HG03060 (cell line): Measurements from ENCODE around the gene AAK1.
"Not testable (repeated sequence)": the region's sequence is repeated elsewhere in the genome, so short reads cannot be mapped to it uniquely, and the experiment has no call there.

Experiments used
- ATAC-seq: cut with Tn5 transposase; IDR thresholded peaks from one replicate; pipeline ENCODE4 v1.9.1; 2021; ENCODE audit warnings: low read depth, moderate number of reproducible peaks; ENCODE audit not compliant: unreplicated experiment

Gene AAK1

DNA sequence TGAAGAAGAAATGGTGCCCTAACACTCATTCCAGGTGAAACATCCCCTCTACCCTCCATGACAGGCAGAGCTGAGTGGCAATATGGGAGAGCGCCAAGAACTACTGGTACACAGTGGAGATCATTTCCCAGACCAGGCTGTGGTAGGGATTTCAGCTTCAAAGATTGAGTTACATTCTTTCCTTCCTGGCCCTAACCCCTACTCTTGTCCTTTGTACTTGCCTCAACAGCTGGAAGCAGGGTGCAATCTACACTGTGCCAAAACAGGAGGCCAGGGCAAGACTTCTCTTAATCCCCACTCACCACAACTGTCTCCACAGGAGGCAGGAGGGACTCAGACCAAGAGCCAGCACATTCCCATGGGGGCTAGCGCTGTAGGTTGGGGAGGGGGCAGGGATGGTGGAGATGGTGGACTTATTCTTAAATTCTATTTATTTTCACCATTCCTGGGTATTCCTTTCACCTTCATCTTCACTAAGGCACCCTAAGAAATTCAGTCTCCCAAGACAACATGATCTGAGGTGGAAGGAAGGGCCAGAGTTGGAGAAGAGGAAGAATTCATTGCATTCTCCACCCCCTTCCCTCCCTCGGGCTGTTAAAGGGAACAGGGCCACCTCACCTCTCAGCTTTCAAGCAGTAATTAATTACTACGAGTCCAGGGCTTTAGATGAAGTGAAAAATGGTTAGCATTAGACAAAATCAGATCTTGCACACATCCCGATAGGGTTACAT lies 65.9 kb downstream of the AAK1 start:
- ATAC-seq: no peak

DNA sequence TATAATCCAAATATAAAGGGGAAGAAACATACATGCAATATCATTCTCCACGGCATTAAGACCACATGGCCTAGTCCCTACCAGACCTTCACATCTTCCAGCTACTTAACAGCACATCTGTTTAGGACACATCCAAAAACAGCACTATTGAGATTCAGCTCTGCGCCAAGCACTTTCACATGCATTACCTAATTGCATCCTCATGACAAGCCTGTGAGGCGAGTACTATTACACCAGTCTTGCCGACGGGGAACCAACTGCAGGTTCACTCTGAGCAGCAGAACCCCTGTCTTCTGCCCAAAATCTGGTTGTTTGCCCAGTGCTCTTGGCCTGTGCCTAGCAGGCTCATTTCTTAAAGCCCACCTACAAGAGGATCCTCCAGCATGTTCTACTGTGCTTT lies 66.7 kb downstream of the AAK1 start:
- no peak for ATAC-seq

DNA sequence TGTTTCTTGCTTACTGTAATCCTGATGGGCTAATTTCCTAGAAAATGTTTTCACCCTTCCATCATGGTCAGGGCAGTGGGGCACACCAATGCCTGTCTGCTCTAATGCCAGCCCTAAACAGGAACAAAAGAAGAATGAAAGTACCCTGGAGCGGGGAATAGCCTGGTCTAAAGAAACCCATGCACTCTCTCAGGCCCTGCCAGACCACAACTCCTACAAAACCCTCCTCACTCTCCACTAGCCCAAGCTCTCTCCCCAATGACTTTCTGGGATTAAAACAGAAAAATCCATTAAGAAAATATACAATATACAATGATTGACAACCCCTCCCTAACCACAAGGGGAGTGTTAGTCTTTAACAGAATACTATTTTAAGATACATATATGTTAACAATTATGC lies 67.6 kb downstream of the AAK1 start:
- no peak for ATAC-seq

GRCh38 chr2:69575371-69575770 lies 68.2 kb downstream of the AAK1 start:
- ATAC-seq: not testable (repeated sequence)

DNA sequence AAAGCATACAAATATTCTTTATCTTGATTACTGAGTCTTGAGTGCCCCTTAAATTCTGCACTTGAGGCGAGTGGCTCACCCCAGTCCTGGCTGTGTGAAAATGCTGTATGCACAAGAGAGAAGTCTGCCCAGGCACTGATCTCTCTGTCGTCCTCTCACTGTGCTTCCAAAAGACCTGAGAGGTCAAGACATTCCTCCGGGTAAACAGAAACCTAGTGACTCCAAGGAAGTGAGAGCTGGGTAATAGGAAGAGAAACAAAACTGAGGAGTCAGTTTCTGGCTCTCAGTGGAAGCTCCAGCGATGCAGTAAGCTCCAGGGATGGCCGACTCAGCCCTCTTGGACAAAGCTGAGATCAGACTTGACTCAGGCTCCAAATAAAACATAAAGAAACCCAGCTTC lies 70.9 kb downstream of the AAK1 start:
- ATAC-seq: no peak

DNA sequence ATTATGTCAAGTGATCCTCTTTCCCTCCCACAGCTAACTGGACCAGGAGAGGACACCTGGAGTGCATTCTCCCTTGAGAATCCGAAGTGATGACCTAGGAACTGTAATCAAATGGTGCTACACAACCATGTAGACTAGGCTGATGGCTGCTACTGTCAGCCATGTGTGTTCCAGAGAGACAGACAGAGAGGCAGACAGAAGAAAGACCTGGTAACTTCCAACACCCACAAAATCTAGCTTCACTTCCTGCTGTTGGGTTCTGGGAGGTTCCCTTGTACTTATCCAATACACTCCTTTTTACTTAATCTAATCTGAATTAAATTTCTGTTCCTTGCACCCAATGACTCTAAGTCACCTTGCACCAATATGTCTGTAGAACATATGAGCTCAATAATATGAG lies 72.3 kb downstream of the AAK1 start:
- ATAC-seq: no peak

- no peak for ATAC-seq
These were observed 73.1 kb downstream of the AAK1 start for GRCh38 chr2:69570474-69570873.

GRCh38 chr2:69567909-69568300 lies 75.6 kb downstream of the AAK1 start:
- no peak for ATAC-seq

- no peak for ATAC-seq
These were observed 76.2 kb downstream of the AAK1 start for GRCh38 chr2:69567157-69567908.

- no peak for ATAC-seq
These were observed 76.9 kb downstream of the AAK1 start for GRCh38 chr2:69566669-69567068.

- no peak for ATAC-seq
These were observed 78.1 kb downstream of the AAK1 start for GRCh38 chr2:69565431-69565839.

- ATAC-seq: no peak
These were observed 78.9 kb downstream of the AAK1 start for GRCh38 chr2:69564604-69565003.

DNA sequence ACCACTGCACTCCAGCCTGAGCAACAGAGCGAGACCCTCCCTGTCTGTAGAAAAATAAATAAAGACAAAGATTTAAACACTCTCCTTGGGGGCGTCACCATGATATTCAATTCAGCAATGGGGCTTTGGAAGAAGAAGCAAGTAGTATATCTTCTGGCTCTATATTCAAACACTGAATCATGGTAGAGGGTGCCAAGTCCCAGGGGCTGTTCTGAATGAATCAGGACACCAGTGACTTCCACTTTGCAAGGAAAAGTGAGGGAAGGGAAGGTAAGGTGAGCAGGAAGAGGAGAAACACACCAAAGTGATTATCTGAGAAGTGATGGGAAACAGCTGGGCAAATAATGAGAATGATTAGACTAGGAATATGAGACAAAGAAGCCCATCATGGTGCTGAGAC lies 80.5 kb downstream of the AAK1 start:
- no peak for ATAC-seq

DNA sequence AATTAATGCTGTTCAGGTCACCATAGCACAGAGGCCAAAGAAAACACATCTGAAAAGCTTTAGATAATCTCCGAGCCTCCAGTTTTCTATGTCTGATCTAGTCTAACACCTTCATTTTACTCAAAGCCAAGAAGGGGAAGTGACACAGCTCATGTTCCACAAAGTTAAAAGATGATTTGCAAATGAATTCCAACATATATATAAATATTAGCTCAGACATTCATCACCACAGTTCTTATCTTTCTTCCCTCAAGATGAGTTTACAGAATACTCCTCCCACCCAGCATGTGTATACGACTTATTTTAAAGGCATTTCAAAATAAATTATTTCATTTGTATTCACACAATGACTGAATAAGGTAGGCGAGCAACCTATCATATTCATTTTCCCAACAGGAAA lies 82.4 kb downstream of the AAK1 start:
- no peak for ATAC-seq

GRCh38 chr2:69560147-69560482 lies 83.4 kb downstream of the AAK1 start:
- ATAC-seq: no peak

DNA sequence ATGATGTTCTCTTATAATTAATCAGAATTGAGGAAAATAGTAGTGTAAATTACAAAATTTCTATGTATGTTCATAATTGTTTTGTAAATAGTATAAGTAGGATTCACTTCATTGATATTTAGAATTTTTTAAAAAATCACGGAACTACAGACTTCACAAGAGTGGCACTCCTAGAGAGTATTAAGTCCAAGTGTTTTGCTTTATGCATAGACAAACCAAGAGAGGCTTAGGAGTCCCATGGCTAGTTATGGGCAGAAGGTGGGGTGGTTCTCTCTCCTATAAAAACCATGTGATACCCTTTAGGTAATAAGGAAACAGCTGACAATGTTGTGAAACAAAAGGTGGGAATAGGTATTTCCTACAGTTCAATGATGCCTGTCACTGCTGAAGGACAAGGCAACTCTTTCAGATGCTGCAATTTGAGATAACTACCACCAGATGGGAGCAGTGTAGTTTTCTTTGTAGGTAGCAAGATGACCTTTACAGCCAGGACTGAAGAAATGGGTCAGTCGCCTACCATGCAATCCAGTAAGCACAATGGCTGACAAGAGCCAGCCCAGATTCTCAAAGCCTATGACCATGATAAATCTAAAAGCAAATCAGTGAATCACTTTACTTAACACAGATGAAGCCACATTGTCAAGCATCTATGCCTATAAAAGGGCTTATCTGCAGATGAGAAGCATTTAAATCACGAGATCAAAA lies 83.9 kb downstream of the AAK1 start:
- ATAC-seq: no peak

GRCh38 chr2:69556008-69556407 lies 87.5 kb downstream of the AAK1 start:
- ATAC-seq: no peak

- no peak for ATAC-seq
These were observed 88.6 kb downstream of the AAK1 start for GRCh38 chr2:69554981-69555380.

- no peak for ATAC-seq
These were observed 89.0 kb downstream of the AAK1 start for GRCh38 chr2:69554568-69554967.

GRCh38 chr2:69553991-69554390 lies 89.5 kb downstream of the AAK1 start:
- no peak for ATAC-seq

GRCh38 chr2:69550511-69550910 lies 93.0 kb downstream of the AAK1 start:
- not testable (repeated sequence) for ATAC-seq

DNA sequence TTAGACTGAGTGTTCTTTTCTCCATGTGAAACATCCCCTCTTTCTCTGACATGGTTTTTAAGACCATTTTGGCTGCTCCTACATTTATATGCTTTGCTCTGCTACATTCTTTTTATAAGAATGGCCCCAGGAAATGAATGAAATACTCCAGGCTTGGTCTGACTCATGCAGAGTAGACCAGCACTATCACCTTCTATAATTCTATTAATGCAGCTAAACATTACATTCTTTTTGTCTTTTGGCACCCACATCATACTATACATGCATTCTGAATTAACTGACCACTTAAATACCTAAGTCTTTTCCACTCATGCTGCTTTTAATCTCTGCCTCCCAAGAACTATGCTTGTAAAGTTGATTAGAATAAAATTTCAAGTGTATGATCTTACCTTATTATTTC lies 94.1 kb downstream of the AAK1 start:
- ATAC-seq: no peak
